LNCaP clone FGC (cell line): ENCODE measurements around the gene ACO2.
"Not testable (repeated sequence)": the region's sequence is repeated elsewhere in the genome, so short reads cannot be mapped to it uniquely, and the experiment has no call there.

ENCODE experiments used
- DNase-seq: peaks from one replicate; pipeline ENCODE4 v3.0.0-alpha.2; 2011; ENCODE audit warnings: low read depth
- H3K4me3 ChIP-seq: 2 replicates; pipeline ENCODE4 v1.5.1; 2011; ENCODE audit warnings: mild to moderate bottlenecking, low read depth, low read length, control low read depth
- CTCF ChIP-seq: IDR thresholded peaks from 2 replicates; pipeline ENCODE4 v1.5.1; 2012; ENCODE audit warnings: mild to moderate bottlenecking; ENCODE audit not compliant: control insufficient read depth, insufficient read depth; ENCODE audit errors: extremely low read depth

ACO2 gene

GRCh38 chr22:41564563-41564962 lies 95.6 kb downstream of the ACO2 start:
- no peak for DNase-seq
- no peak for TF ChIP-seq CTCF

DNA sequence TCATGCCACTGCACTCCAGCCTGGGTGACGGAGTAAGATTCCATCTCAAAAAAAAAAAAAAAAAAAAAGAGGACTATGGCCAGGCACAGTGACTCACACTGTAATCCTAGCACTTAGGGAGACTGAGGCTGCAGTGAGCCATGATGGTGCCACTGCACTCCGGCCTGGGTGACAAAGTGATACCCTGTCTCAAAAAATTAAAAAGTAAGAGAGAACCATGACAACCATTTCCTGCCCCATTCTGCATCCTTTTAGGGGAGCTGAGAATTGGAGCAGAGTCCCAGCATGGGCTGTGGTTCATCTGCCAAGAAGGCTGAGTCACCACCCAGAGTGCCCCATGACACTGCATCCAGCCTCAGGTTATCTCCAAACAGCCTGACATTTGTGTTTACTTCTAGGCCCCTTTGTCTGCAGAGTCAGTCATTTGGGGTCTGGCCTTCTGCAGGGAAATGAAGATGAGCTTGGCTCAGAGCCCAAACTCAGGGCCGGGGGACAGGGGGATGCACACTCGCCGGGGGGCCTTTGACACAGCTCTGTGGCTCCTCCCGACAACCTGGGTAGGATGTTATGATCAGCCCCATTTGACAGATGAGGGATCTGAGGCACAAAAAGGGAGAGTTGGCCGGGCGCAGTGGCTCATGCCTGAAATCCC lies 96.6 kb downstream of the ACO2 start:
- no peak overlapping the region for H3K4me3 ChIP-seq
- DNase-seq = no peak
- TF ChIP-seq CTCF = no peak

More at GRCh38 chr22:41564563-41564962, 95.6 kb downstream of the ACO2 start:
- no peak overlapping the region for H3K4me3 ChIP-seq

DNA sequence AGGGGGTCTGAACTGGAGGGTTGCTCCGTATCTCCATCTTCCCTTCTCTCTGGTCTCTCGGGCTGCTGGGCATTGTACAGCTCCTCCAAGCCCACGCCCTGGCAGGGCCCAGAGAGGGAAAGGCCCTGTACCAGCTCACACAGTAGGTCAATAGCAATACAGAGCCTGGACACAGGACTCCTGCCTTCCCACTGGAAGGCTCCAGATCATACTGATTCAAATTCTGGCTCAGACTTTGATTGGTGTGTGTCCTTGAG lies 98.5 kb downstream of the ACO2 start:
- DNase-seq = no peak
- H3K4me3 ChIP-seq = no peak overlapping the region
- no peak for TF ChIP-seq CTCF

DNA sequence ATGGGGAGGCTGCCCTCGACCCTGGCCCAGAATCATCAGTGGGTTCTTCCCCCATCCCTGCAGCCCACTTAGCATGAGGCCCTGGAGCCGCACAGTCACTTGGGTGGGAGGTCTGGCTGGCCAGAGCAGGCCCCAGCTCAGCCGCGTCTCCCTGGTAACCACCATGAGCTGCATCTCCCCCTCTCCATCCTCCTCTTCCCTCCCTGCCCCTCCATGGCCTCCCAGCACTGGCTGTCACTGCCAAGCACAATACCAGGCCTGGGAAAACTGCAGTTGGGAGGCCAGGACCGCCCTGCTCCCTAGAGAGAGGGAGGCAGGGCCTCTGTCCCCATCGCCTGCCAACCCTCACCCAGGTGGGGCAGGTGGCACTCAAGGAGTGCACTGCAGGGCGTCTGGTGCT lies 99.9 kb downstream of the ACO2 start:
- no peak overlapping the region for H3K4me3 ChIP-seq
- no peak for DNase-seq
- TF ChIP-seq CTCF = no peak

DNA sequence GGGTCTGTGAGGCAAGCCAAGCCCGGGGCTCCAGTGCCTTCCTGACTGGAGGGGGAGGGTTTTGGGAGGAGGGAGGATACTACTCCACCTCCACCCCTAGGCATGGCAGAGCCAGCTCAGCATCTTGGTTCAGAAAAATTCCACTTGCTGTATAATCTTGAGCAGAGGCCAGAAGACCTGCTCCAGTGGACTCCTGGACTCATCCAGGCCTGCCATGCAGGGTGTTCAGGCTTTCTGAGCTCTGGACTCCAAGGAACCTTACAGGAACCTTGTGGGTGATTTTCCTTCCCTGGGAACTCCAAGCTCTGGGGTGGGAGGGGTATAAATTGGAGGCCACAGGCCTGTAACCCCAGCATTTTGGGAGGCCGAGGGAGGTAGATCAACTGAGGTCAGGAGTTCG lies 101.3 kb downstream of the ACO2 start:
- DNase-seq = no peak
- no peak for TF ChIP-seq CTCF
- H3K4me3 ChIP-seq = no peak overlapping the region

DNA sequence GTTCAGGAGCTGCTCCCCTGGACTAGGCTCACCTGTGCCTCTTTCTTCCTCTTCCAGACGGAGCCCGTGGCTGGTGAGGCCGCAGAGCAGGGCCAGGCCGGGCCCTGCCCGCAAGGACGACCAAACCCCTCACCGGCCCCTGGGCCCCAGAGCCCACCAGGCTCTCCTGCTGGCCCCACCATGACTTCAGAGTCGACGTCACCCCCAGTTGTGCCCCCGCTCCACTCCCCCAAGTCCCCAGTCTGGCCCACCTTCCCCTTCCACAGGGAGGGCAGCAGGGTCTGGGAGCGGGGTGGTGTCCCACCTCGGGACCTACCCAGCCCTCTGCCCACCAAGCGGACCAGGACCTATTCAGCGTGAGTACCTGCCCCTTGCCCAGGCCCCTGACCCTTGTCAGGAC lies 102.9 kb downstream of the ACO2 start:
- no peak for DNase-seq
- TF ChIP-seq CTCF = no peak
- no peak overlapping the region for H3K4me3 ChIP-seq

DNA sequence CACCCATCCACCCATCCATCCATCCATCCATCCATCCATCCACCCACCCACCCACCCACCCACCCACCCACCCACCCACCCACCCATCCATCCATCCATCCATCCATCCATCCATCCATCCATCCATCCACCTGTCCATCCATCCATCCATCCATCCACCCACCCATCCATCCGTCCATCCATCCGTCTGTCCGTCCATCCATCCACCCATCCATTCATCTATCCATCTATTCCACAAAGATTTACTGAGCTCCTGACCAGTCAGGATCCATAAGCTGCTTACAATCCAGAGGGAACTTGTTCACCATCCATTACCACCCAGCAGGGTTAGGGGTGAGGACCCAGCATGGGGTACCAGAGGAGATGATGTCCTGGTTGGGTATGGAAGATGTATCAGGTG lies 103.4 kb downstream of the ACO2 start:
- not testable (repeated sequence) for H3K4me3 ChIP-seq, DNase-seq
